Activated CD8-positive, alpha-beta T cell treated with anti-CD3 and anti-CD28 coated beads, Interleukin-2, amount 10 ng/mL, durations not matched to agents 7 days and 5 days (primary cell): ENCODE measurements around the gene VAMP8. TPM values are rescaled to one million over a fixed set of nuclear protein-coding genes. Genes with fewer than 3 reads are reported as not detected.

Experiments
- ATAC-seq: fragments of 150-1000 bp; cut with Tn5 transposase; one replicate; pipeline ENCODE4 v1.10.0; 2021; ENCODE audit warnings: moderate library complexity
- CTCF ChIA-PET: fragments of 350-600 bp; sonication (Branson Sonifier 250); formaldehyde crosslinking; loops from one replicate; lab custom pipeline; 2021; ENCODE audit warnings: antibody characterized with exemption; lab: Charles Lee
- POLR2A ChIA-PET: fragments of 350-600 bp; sonication (Branson Sonifier 250); formaldehyde crosslinking; loops from one replicate; lab custom pipeline; 2021; ENCODE audit warnings: antibody characterized with exemption; lab: Charles Lee
- DNase-seq: peaks from one replicate; pipeline ENCODE4 v3.0.0-alpha.2; 2020
- H3K27ac Mint-ChIP-seq: one replicate; pipeline ENCODE4 v1.8.0; 2021; ENCODE audit warnings: mild to moderate bottlenecking, mixed read lengths
- H3K27me3 Mint-ChIP-seq: one replicate; pipeline ENCODE4 v1.8.0; 2021; ENCODE audit warnings: low read depth, mixed read lengths
- H3K36me3 Mint-ChIP-seq: one replicate; pipeline ENCODE4 v1.8.0; 2021; ENCODE audit warnings: low read depth, mixed read lengths
- H3K4me1 Mint-ChIP-seq: one replicate; pipeline ENCODE4 v1.8.0; 2021; ENCODE audit warnings: low read depth, mixed read lengths
- H3K4me3 Mint-ChIP-seq: one replicate; pipeline ENCODE4 v1.8.0; 2021; ENCODE audit warnings: mild to moderate bottlenecking, mixed read lengths
- H3K9me3 Mint-ChIP-seq: one replicate; pipeline ENCODE4 v1.8.0; 2022; ENCODE audit warnings: mixed read lengths; ENCODE audit not compliant: insufficient read depth
- total RNA-seq, 2 experiments: library from RNA; stranded (reverse); gene quantifications; one replicate each; pipeline ENCODE4 v1.2.3, GENCODE V29; 2021

VAMP8 gene
- 100 to 1,000 TPM; 141 to 148 TPM for total RNA-seq

DNA sequence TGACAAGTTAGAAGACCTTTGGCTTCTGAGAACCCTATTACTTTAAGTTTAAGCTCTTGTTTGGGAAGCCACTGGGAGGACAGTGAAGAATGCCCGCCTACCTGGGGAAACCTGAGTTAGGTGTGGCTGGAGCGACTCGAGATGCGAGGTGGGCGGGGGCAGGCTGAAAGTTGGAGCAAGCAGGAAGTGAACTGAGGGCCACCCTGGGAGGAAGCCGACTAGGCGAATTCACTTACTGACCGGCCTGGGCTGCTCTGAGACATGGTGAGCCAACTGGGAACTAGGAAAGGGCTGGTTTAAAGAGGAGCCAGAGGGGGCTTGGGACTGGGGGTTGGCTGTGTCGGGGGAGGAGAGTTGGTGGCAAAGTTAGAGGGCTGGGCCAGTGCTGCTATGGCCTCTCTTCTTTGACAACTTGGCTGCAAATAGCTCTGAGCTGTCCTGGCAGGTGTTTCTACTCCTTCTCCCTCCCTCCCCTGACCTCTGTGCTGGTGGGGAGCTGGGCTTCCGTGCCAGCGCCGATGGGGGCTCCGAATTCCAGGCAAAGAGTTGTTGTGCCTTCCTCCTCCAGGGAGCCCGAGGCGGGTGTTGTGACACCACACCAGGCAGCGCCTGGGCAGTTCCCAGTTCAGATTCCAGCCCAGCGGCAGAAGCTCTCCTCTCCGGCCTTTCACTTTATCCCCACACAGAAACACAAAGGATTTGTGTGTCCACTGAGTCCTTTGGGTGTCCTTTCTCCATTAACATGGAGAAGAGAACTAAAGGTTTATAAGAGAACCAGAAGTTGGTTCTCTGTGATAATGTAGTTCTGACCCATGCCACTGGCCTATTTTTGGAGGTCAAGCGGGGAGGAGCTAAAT lies at the start of gene VAMP8:
TSS of gene VAMP8 (plus strand) at position 201 of the 857 bp plus-strand sequence. CDS start at position 262, 61 bp downstream.
- H3K36me3 Mint-ChIP-seq, result peaks cover 32% of the 10 kb centered on the region
- DNase-seq (peak; percentile 73), ATAC-seq (peak; percentile 87)
- peaks cover 37% of the 10 kb centered on the region for H3K4me1 Mint-ChIP-seq
- H3K9me3 Mint-ChIP-seq, result no peaks in the 10 kb centered on the region
- H3K4me3 Mint-ChIP-seq, result peak within 1 kb of the TSS; percentile 95
- peaks cover 2% of the 10 kb centered on the region for H3K27me3 Mint-ChIP-seq
- H3K27ac Mint-ChIP-seq, result peak within 1 kb of the TSS; percentile 85
- CTCF ChIA-PET, result interaction anchor here (0.7 to 1.8 kb wide), 6 partner anchors 10 to 608 kb away, joined by 3 to 6 read pairs (median 4); partner anchors contain the start of gene GGCX
- POLR2A ChIA-PET, result interaction anchor here (0.6 to 3.3 kb wide), 9 partner anchors 10 to 250 kb away, joined by 3 to 26 read pairs (median 3); partner anchors contain the start of genes C2orf68, ELMOD3, GGCX and MAT2A

DNA sequence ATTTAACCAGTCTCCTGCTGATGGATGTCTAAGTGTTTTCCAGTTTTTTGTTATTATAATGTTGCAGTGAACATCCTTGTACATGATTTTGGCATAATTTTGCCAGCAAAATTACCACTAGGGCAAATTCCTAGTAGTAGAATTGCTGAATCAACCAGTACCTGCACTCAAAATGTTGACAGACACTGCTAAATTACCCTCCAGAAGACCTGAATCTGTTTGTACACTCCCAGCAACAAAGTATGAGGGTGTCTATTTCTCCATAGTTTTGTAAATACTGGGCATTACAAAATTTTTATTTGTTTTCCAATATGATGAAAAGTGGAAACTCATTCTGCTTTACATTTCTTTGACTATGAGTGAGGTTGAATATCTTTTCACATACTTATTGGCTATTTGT lies 49.6 kb upstream of the VAMP8 start:
- no peaks in the 10 kb centered on the region for H3K36me3 Mint-ChIP-seq
- no peaks in the 10 kb centered on the region for H3K4me1 Mint-ChIP-seq
- no peak for ATAC-seq
- no peak overlapping the region for H3K27ac Mint-ChIP-seq
- ChIA-PET POLR2A (no interaction called here), CTCF (no interaction called here)
- H3K4me3 Mint-ChIP-seq, result no peak overlapping the region
- no peak for DNase-seq
- peaks cover 24% of the 10 kb centered on the region for H3K27me3 Mint-ChIP-seq
- H3K9me3 Mint-ChIP-seq, result no peaks in the 10 kb centered on the region

DNA sequence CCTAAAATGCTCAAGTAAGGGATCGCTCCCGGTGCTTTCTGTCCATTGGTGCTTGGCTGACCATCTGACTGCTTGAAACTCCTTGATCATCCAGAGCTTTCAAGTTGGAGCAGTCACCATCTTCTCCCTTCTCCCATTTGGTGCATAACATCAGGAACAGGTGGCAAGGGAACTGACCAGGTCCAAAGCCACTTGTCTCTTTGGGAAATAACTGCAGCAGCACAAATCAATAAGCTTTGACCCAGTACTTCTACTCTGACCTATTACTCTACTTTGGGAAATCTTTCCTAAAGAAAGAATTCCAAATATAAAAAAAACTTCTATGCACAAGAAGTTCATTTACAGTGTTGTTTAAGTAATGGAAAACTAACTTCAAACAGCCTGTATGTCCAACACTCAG lies 49.0 kb upstream of the VAMP8 start:
- Mint-ChIP-seq H3K27me3 (peaks cover 24% of the 10 kb centered on the region), H3K4me1 (no peaks in the 10 kb centered on the region), H3K27ac (no peak overlapping the region), H3K36me3 (no peaks in the 10 kb centered on the region), H3K4me3 (no peak overlapping the region), H3K9me3 (no peaks in the 10 kb centered on the region)
- ChIA-PET POLR2A (no interaction called here), CTCF (interaction anchor here (1.0 kb wide), 1 partner anchor 107 kb away, joined by 3 read pairs; no protein-coding TSS in a partner anchor)
- DNase-seq (no peak), ATAC-seq (no peak)

DNA sequence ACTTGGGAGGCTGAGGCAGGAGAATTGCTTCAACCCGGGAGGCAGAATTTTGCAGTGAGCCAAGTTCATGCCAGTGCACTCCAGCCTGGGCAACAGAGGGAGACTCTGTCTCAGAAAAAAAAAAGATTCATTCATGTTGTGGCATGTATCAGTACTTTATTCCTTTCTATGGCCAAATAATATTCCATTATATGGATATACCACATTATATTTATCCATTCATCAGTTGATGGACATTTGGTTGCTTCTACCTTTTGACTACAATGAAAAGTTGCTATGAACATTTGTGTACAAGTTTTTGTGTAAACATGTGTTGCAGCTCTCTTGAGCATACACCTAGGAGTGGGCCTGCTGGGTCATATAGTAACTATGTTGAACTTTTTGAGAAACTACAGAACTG lies 47.6 kb upstream of the VAMP8 start:
- Mint-ChIP-seq H3K4me3 (no peak overlapping the region), H3K4me1 (no peaks in the 10 kb centered on the region), H3K27ac (no peak overlapping the region), H3K9me3 (no peaks in the 10 kb centered on the region), H3K27me3 (peaks cover 24% of the 10 kb centered on the region), H3K36me3 (no peaks in the 10 kb centered on the region)
- no peak for ATAC-seq
- ChIA-PET POLR2A (no interaction called here), CTCF (interaction anchor here (1.0 kb wide), 1 partner anchor 22 kb away, joined by 5 read pairs; no protein-coding TSS in a partner anchor)
- no peak for DNase-seq

DNA sequence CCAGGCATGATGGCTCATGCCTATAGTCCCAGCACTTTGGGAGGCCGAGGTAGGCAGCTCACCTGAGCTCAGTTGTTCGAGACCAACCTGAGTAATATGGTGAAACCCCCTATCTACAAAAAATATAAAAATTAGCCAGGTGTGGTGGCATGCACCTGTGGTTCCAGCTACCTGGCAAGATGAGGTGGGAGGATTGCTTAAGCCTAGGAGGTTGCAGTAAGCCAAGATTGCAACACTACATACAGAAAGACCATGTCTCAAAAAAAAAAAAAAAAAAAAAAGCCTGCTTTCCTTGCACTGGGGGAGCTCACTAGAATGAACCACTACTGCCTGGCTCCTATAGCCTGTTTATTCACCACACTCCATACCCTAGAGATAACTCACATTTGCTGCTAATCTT lies 45.8 kb upstream of the VAMP8 start:
- ChIA-PET CTCF (no interaction called here), POLR2A (no interaction called here)
- ATAC-seq (no peak), DNase-seq (no peak)
- peaks cover 4% of the 10 kb centered on the region for H3K4me1 Mint-ChIP-seq
- H3K4me3 Mint-ChIP-seq, result no peak overlapping the region
- no peaks in the 10 kb centered on the region for H3K9me3 Mint-ChIP-seq
- peaks cover 20% of the 10 kb centered on the region for H3K27me3 Mint-ChIP-seq
- peaks cover 4% of the 10 kb centered on the region for H3K36me3 Mint-ChIP-seq
- no peak overlapping the region for H3K27ac Mint-ChIP-seq

DNA sequence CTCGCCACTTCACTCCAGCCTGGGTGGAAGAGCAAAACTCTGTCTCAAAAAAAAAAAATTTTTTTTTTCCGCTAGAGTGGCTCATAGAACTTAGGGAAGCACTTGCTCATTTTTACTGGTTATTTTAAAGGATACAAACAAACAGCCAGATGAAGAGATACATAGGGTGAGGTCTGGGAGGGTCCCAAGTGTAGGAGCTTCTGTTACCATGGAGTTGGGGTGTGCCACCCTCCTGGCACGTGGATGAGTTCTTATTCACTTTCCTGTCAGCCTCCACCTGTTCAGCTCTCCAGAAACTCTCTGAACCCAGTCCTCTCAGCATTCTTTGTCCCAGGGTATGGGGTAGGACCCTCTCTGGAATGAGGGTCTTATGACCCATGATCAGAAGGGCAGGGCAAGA lies 43.3 kb upstream of the VAMP8 start:
- no peak for ATAC-seq
- Mint-ChIP-seq H3K27me3 (peaks cover 5% of the 10 kb centered on the region), H3K27ac (no peak overlapping the region), H3K4me1 (peaks cover 17% of the 10 kb centered on the region), H3K4me3 (no peak overlapping the region), H3K36me3 (peaks cover 4% of the 10 kb centered on the region), H3K9me3 (no peaks in the 10 kb centered on the region)
- no peak for DNase-seq
- POLR2A ChIA-PET, result interaction anchor here (1.0 to 1.2 kb wide), 2 partner anchors 18 to 97 kb away, joined by 3 read pairs; no protein-coding TSS in a partner anchor
- CTCF ChIA-PET, result interaction anchor here (2.1 to 12.6 kb wide), 2 partner anchors 18 to 113 kb away, joined by 11 to 133 read pairs; no protein-coding TSS in a partner anchor

DNA sequence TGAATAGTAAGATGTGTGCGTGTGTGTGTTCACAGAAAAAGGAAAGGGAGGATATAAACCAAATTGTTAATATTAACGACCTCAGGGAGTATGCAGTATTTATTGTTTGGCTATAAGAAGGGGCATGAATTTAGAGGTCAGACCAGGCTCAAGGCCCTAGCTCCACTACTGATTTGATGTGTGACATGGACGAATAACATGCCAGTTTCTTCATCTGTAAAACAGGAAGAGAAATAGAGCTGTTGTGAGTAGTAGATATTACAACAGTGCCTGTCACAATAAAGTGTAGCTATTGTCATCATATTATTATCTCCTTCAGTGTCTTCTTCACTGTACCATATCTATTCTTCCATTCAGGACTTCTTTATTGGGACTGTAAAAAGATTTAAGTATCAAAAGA lies 42.5 kb upstream of the VAMP8 start:
- Mint-ChIP-seq H3K9me3 (no peaks in the 10 kb centered on the region), H3K4me3 (no peak overlapping the region), H3K4me1 (peaks cover 17% of the 10 kb centered on the region), H3K27ac (no peak overlapping the region), H3K27me3 (peaks cover 4% of the 10 kb centered on the region), H3K36me3 (peaks cover 8% of the 10 kb centered on the region)
- ATAC-seq (no peak), DNase-seq (no peak)
- ChIA-PET POLR2A (interaction anchor here (1.0 to 1.2 kb wide), 3 partner anchors 11 to 106 kb away, joined by 3 read pairs; no protein-coding TSS in a partner anchor), CTCF (interaction anchor here (2.1 to 12.6 kb wide), 2 partner anchors 17 to 114 kb away, joined by 11 to 133 read pairs; no protein-coding TSS in a partner anchor)

DNA sequence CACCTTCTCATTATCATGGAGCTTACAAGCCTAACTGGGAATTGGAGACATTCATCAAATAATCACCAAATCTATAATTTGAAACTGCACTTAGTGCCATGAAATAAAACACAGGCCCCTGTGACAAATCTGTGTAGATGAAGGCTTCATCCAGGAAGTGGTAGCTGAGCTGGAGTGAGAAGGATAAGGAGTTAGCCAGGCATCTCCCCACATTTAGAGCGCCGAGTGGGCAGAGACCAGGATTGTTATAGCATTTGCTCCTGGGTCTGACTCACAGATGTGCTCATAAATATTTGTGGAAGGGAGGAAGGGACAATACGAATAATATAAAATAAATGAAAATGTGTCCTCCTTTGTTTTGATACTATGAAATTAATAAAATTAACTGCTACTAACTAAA lies 40.9 kb upstream of the VAMP8 start:
- H3K27me3 Mint-ChIP-seq, result no peaks in the 10 kb centered on the region
- H3K27ac Mint-ChIP-seq, result no peak overlapping the region

DNA sequence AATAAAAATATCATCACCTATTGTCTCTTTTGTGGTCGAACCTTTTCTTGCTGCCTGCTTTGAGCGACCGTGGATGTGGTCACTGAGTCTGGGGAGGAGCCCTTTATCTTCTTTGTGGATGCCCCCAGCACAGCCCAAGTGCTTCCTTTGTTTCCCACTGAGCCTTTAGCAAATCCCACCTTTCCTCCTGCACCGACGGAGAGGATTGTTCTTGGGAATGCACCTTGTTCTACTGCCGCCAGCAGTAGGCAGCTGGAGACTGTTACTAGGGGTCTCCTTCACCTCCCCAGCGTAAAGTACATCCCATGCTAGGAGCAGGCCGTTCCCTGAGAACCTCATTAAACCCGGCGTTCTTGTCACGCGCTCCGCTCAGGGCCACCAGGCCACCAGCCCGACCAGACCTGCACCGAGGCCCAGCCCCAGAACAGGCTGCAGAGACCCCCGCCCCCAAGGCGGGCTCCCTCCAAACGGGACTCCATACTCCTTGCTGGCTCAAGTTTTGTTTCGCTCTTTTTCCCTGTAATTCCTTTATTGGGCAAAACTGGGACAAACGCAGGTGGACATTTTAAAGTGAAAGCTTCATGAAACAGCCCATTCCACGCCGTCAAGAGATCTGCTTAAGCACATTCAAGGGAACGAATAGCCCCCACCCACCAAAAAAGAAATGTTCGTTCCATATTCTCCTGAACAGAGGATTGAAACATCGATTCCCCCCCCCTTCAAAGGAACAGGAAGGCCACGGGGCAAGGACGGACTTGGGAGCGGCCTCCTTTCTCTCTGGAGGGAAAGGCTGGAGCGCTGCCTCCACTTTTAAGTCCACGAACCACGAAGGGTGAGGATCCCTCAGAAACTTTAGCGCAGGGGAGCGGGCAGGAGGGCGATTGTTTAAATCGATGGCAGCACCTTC lies 39.5 kb upstream of the VAMP8 start:
- CTCF ChIA-PET, result interaction anchor here (1.1 to 12.6 kb wide), 4 partner anchors 14 to 121 kb away, joined by 3 to 133 read pairs (median 28); partner anchors contain the start of gene SH2D6
- peak overlapping the region; percentile 98 for H3K27ac Mint-ChIP-seq
- peak overlapping the region; percentile 96 for H3K4me3 Mint-ChIP-seq
- POLR2A ChIA-PET, result interaction anchor here (0.8 to 4.5 kb wide), 27 partner anchors 11 to 217 kb away, joined by 3 to 88 read pairs (median 6); partner anchors contain the start of genes C2orf68, ELMOD3, RETSAT and SH2D6
- no peak for ATAC-seq
- H3K36me3 Mint-ChIP-seq, result peaks cover 38% of the 10 kb centered on the region
- peaks cover 44% of the 10 kb centered on the region for H3K4me1 Mint-ChIP-seq
- H3K27me3 Mint-ChIP-seq, result no peaks in the 10 kb centered on the region
- no peaks in the 10 kb centered on the region for H3K9me3 Mint-ChIP-seq
- DNase-seq, result peak; percentile 66

More for the DNA sequence above, 40.9 kb upstream of the VAMP8 start:
- Mint-ChIP-seq H3K9me3 (no peaks in the 10 kb centered on the region), H3K4me3 (no peak overlapping the region), H3K36me3 (peaks cover 24% of the 10 kb centered on the region), H3K4me1 (peaks cover 30% of the 10 kb centered on the region)
- ChIA-PET POLR2A (interaction anchor here (0.9 to 4.5 kb wide), 4 partner anchors 12 to 118 kb away, joined by 3 to 88 read pairs (median 5); partner anchors contain the start of gene SH2D6), CTCF (interaction anchor here (0.7 to 12.6 kb wide), 5 partner anchors 12 to 120 kb away, joined by 3 to 133 read pairs (median 3); partner anchors contain the start of gene SH2D6)
- DNase-seq (no peak), ATAC-seq (no peak)

DNA sequence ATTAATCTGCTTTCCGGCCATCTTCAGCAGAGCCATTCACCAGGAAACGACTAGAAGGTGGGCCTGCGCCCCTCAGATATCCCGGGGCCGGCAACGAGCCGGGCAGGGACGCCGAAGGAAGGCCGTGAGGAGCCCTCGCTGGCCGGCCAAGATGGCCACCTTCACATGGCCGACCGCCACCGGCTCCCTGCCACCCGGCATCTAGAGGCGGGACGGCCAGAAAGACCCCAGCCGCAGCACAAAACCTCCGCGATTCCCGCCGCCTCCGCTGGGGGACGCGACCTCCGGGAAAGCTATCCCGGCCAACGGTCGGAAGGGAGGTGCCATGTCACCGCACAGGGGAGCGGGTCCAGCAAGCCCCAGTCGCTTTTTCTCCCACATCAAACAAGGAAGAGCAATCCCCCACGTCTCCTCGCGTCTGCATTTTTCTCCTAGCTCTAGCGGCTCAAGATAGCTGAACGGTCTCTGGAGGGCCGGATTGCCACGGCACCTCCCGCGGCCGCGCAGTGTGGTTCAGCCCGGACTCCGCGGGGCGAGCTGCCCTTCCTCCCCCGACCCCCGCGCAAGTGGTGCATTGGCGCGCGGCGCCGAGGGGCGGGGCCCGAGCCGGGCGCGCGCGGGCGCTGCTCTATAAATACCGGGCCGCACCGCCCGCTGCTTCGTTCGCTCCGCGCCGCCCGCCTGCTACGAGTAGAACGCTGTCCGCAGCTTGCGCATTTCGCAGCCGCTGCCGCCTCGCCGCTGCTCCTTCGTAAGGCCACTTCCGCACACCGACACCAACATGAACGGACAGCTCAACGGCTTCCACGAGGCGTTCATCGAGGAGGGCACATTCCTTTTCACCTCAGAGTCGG lies 38.7 kb upstream of the VAMP8 start, which contains the start of gene MAT2A:
TSS of gene MAT2A (plus strand) at position 662 of the 854 bp plus-strand sequence. CDS start at position 782, 120 bp downstream.
- Mint-ChIP-seq H3K27me3 (no peaks in the 10 kb centered on the region), H3K4me1 (peaks cover 51% of the 10 kb centered on the region), H3K4me3 (peak within 1 kb of the TSS; percentile 96), H3K27ac (peak within 1 kb of the TSS; percentile 98), H3K36me3 (peaks cover 46% of the 10 kb centered on the region), H3K9me3 (no peaks in the 10 kb centered on the region)
- POLR2A ChIA-PET, result interaction anchor here (0.8 to 4.5 kb wide), 37 partner anchors 12 to 218 kb away, joined by 3 to 88 read pairs (median 6); partner anchors contain the start of genes C2orf68, CAPG, ELMOD3 and RETSAT
- CTCF ChIA-PET, result interaction anchor here (0.7 to 12.6 kb wide), 9 partner anchors 13 to 184 kb away, joined by 3 to 133 read pairs (median 6); partner anchors contain the start of genes ELMOD3, GGCX, RETSAT and SH2D6
- ATAC-seq, result peak; percentile 71
- peak; percentile 88 for DNase-seq
